Measurements from ENCODE around the gene SH3RF1. TPM values are rescaled to one million over a fixed set of nuclear protein-coding genes. Genes with fewer than 3 reads are reported as not detected.

The SH3RF1 gene
- total and polyA plus RNA-seq, 2 of the 13 experiments (the other 11 are each of a cell fraction or from before 2014, with no cell fraction given) = 3.1 to 3.2 TPM

GRCh38 chr4:169202145-169202699 is 68.5 kb downstream of the SH3RF1 start:
- ChIA-PET POLR2A (no interaction called here), CTCF (ENCODE audit: low intra/inter-chr PET ratio, low total read pairs) (no interaction called here)
- peak; percentile 59; the same call in 2 of the 3 replicates for ATAC-seq
- no peaks in the 10 kb centered on the region for H3K79me2 ChIP-seq (ENCODE audit: insufficient read depth, low read length)
- H3K36me3 ChIP-seq (replicated peaks in 1 of 2; ENCODE audit: control insufficient read depth in 1 of 2, insufficient read depth in 2 of 2, low read length in 2 of 2) = no peaks in the 10 kb centered on the region
- WGBS (ENCODE audit: low lambda C conversion rate) = 22% methylated on average over 3 of the region's 3 CpGs
- H3K4me1 ChIP-seq (ENCODE audit: insufficient read depth, low read length) = peaks cover 35% of the 10 kb centered on the region
- BruUV-seq (replicated peaks) = no TSS peak
- TF ChIP-seq BCLAF1 (IDR thresholded peaks at IDR 0.05) = no peak
- no peak for TF ChIP-seq IKZF5 (CRISPR knock-in tag; IDR thresholded peaks at IDR 0.05)
- no peak for TF ChIP-seq XRCC5 (optimal IDR thresholded peaks at IDR 0.05; ENCODE audit: low read length)
- no peak for TF ChIP-seq E2F5 (CRISPR knock-in tag; conservative IDR thresholded peaks at IDR 0.05)
- no peak for TF ChIP-seq ZNF280D (CRISPR knock-in tag; IDR thresholded peaks at IDR 0.05)
- peak in 1 of 2 experiments; percentile 47; a peak in 2 of 4 replicates for TF ChIP-seq MAFK (conservative IDR thresholded peaks at IDR 0.05 in 1 of 2, IDR thresholded peaks at IDR 0.05 in 1 of 2; ENCODE audit: low read length in 2 of 2)
- intact Hi-C loops (cut with micrococcal nuclease; ENCODE audit: unreplicated experiment) (no loop called here), in situ Hi-C loops (cut with HindIII; ENCODE audit: extremely low pct_ligation_motif_present, low pct_unique_long_range_greater_than_20kb) (no loop called here)
- peak; percentile 10 for DNase-seq (ENCODE audit: low spot score)
- H3K4me3 ChIP-seq (replicated peaks in 1 of 3; ENCODE audit: insufficient read depth in 1 of 3, low read depth in 2 of 3, low read length in 3 of 3) = no peak overlapping the region
- no peaks in the 10 kb centered on the region for H3K9me3 ChIP-seq (ENCODE audit: low read length)
- H3K27ac ChIP-seq (ENCODE audit: extremely low read length, insufficient read depth, low read length) = no peak overlapping the region
- H2AFZ ChIP-seq (ENCODE audit: low read length) = no peak overlapping the region
- no peak overlapping the region for H3K9ac ChIP-seq (ENCODE audit: insufficient read depth, low read depth, low read length)
- no peaks in the 10 kb centered on the region for H3K27me3 ChIP-seq (ENCODE audit: control insufficient read depth in 1 of 2, insufficient read depth in 2 of 2, low read length in 2 of 2)
- peak; percentile 18 for FAIRE-seq
- H3K4me2 ChIP-seq (ENCODE audit: low read depth, low read length) = no peak overlapping the region
- H4K20me1 ChIP-seq (ENCODE audit: insufficient read depth, low read length) = no peaks in the 10 kb centered on the region

All from HepG2 (cell line).